ENCODE data around the gene GTF2A2.
"Not testable (repeated sequence)": the region's sequence is repeated elsewhere in the genome, so short reads cannot be mapped to it uniquely, and the experiment has no call there.

The GTF2A2 gene

DNA sequence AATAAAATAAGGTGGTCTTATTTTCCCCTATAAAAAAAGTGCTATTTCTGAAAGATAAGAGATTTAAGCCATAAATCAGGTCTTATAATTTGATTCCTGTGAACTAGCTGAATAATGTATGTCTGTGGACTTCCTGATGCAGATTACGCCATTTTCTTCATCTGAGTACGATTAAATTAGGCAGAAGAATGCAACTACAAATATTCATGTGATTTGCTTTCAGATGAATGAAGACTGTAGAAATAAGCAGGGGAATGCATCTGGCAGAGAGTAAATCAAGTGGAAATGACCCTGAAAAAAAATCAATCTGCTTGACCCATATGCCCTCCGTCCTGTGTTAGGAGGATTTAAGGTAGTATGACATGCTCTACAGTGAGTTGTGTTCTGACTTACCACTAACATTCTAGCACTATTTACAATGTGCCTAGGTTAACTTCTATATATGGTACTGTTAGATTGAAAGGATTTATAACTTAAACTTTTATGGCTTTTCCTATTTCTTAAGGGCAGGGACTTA, 17.1 kb upstream of the GTF2A2 start:
- DNase-seq (ENCODE audit: low spot score) = no peak

DNA sequence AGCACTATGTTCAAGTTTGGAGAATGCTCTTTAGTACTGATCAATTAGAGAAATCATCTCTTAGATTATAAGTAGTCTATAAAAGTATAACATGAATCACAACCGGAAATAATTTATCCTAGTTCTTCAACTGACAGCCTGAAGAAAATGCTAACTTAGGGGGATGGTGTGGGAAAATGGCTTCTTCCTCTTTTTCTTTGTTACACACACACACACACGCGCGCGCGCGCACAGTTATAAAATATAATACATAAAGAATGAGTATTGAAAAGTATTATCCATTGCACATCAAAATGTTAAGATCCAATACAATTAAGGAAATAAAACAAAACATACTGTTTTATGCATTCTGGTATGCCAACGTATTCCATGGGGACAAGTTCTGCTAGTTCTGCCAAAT, 11.2 kb upstream of the GTF2A2 start:
- DNase-seq (ENCODE audit: low spot score) = no peak

DNA sequence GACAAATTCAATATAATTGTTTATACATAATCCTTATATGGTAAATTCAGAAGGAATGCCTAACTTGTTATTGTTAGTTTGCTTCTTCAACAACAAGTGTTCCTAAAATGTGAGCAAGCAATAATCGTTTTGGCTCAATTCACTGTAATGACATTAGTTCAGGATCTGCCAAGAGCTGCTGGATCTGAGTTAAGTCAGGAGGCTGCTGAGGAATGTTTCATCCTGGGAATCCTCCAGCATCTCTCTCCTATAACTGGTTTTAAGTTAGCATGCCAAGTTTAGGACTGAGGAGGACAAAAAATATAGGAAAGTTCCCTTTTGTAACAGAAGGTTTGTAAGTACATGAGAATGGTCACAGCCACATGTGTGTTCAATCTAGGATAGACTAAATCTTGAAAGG, 4.9 kb upstream of the GTF2A2 start:
- DNase-seq (ENCODE audit: low spot score) = no peak

DNA sequence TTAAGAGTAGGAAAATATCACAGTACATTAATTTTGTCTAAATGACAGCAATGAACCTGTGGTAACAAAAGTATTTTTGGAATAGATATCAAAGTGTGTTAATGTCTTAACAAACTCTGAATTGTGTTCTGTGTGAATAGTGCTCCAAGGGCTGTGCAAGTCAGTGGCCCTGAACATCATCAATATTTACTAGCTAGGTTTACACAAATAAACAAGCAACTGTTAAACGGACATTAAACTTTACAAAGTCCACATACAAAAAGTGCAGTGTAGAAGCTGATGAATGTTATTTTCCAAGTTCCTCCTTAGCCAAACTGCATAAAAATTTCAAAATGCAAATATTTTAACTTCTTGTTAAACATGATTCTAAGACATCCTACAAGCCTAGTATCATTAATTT, 2.1 kb upstream of the GTF2A2 start:
- no peak for DNase-seq (ENCODE audit: low spot score)

DNA sequence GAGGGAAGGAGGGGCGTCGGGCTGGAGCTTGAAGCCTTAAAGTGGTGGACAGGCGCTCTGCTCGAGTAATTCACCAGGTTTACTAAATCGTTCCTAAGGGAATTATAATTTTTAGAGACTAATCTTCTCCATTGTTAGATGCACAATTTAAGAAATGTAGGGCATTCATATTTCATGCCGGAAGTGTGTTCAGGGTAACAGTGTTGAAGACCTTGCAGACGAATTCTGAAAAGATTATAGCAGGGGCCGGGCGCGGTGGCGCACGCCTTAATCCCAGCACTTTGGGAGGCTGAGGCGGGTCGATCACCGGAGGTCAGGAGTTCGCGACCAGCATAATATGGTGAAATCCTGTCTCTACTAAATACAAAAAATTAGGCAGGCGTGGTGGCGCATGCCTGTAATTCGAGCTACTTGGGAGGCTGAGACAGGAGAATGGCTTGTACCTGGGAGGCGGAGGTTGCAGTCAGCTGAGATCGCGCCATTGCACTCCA, 365 bp upstream of the GTF2A2 start:
- no peak for DNase-seq (ENCODE audit: low spot score)

DNA sequence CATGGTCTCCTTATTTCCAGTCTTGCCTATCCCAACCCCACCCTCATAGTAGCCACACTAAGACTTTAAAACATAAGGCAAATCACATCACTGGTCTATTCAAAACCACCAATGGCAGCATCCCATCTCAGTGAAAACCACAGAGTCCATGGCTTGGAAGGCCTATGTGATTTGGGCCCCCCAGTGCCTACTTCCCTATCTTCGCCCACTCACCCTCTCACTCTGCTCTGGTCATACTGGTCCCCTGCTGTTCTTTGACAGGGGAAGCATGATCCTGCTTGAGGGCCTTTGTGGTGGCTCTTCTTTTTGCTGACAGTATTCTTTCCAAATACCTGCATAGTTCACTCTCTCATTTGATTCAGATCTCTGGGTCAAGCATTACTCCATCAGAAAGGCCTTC, 3.3 kb downstream of the GTF2A2 start:
- DNase-seq (ENCODE audit: low spot score) = no peak

DNA sequence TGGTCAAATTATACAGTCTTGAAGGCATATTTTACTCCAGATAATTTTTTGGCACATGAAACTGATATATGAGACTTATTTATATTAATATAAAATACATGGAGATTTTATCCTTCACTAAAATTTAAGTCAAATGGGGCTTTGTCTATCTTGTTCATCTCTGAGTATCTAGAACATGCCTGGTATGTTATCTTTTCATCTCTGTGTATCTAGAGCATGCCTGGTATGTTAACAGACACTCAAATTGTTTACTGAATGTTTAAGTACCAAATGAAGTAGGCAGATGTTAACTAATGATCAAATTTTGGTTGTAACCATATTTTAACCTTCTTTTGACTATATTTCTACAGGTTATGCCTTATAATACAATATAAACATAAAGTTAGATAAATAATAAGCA, 7.7 kb downstream of the GTF2A2 start:
- DNase-seq (ENCODE audit: low spot score) = no peak

DNA sequence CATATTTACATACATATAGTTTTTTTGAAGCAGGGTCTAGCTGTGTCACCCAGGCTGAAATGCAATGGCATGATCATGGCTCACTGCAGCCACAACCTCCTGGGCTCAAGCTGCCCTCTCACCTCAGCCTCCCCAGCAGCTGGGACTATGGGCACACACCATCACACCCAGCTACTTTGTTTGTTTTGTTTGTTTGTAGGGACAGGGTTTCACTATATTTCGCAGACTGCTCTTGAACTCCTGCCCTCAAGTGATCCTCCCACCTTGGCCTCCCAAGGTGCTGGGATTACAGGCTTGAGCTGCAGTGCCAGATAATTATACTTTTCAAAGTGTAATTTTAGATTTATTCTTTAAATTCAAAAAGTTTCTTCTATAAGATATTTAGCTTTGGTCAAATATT, 10.2 kb downstream of the GTF2A2 start:
- DNase-seq (ENCODE audit: low spot score) = no peak

DNA sequence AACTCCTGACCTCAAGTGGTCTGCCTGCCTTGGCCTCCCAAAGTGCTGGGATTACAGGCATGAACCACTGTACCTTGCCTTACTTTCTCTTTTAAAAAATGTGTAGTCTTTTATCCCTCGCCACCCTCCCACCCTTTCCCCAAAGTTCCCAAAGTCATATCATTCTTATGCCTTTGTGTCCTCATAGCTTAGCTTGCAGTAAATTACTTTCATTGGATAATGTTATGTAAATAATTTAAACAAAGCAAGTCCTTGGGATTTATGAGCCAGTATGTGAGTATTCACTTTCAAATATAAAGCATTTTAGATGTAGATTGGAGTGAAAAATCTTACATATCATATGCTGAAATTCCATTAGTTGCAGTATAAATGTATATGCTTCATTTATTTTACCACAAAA, 11.0 kb downstream of the GTF2A2 start:
- no peak for DNase-seq (ENCODE audit: low spot score)

DNA sequence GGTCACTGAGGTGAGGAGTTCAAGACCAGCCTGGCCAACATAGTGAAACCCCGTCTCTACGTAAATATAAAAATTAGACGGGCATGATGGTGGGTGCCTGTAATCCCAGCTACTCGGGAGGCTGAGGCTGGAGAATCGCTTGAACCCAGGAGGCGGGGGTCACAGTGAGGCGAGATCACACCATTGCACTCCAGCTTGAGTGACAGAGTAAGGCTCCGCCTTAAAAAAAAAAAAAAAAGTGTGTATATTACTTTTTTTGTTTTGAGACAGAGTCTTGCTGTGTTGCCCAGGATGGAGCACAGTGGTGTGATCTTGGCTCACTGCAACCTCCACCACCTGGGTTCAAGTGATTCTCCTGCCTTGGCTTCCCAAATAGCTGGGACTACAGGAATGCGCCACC, 11.5 kb downstream of the GTF2A2 start:
- not testable (repeated sequence) for DNase-seq (ENCODE audit: low spot score)

DNA sequence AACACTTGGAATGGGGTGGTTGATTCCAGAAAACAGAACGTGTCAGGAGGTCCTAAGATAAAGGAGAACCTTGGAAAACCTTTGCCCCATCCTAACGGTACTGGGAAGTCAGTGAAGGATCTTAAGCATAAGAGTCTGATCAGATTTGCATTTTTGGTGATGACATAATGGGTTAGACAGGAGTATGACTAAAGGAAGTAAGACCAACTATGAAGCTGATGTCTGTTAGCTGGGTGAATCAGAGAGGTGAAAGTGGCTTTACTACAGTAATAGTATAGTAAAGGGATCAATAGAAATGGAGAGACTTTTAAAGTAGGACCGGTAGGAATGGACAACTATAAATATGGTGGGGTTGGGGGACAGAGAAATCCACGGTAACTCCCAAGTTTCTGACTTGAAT, 12.6 kb downstream of the GTF2A2 start:
- peak; percentile 62 for DNase-seq (ENCODE audit: low spot score)

DNA sequence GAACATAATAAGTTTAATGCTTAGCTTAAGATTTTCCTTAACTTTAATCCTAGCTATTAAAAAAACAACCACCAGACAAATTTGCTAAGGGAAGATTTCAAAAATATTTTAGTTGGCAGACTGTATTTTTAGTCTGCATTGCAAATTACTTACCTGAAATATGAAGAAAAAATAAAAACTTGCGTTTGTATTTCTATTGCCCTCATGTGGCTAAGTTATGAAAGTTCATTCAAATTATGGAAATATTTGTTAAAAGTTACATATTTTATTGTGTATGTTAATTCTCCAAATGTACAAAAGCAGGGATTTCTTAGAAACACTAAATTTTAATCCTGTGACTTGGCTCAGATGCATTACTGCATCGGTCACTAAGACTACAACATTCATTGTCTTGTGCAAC, 15.0 kb downstream of the GTF2A2 start:
- no peak for DNase-seq (ENCODE audit: low spot score)

DNA sequence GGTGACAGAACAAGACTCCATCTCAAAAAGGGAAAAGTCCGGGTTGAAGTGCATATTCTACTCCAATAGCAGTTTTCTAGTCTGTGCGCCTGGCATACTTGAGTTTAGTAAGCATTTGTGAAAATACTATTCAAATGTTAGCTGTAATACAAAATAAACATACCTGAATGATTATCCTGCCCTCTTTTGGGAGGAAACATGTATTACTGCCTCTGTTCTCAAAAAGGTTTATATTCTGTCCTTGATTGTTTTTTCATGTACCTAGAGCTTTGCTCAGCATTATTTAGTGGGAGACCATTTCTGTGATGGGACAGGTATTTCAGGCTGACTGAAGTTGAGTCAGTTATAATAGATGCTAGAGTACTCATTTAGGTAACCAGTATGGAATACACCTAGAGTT, 19.8 kb downstream of the GTF2A2 start:
- not testable (repeated sequence) for DNase-seq (ENCODE audit: low spot score)

DNA sequence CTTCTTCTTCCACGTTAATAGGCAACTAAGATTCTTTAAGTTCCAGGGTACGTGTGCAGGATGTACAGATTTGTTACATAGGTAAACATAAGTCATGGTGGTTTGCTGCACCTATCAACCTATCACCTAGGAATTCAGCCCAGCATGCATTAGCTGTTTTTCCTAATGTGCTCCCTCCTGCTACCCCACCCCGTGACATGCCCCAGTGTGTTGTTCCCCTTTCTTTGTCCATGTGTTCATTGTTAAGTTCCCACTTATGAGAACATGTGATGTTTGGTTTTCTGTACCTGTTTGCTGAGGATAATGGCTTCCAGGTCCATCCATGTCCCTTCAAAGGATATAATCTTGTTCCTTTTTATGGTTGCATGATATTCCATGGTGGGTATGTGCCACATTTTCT, 21.1 kb downstream of the GTF2A2 start:
- no peak for DNase-seq (ENCODE audit: low spot score)

DNA sequence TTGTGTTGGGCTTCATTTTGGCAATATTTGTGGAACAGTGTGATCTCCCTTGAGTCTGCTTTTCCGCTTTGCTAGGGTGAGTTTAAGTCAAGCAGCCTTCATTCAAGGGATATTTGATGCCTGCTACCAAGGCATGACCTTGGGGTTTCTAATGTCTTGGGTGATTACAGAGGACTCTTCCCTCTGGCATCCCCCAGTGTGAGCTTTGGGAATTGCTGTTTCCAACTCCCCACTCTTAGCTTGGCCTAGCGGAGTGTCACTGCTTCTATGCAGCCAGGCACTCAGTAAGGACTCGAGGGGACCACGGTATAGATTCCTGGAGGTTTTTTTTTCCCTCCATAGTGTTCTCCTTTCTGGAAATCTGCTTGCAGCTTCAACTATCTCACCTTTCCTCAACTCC, 24.6 kb downstream of the GTF2A2 start:
- DNase-seq (ENCODE audit: low spot score) = no peak

DNA sequence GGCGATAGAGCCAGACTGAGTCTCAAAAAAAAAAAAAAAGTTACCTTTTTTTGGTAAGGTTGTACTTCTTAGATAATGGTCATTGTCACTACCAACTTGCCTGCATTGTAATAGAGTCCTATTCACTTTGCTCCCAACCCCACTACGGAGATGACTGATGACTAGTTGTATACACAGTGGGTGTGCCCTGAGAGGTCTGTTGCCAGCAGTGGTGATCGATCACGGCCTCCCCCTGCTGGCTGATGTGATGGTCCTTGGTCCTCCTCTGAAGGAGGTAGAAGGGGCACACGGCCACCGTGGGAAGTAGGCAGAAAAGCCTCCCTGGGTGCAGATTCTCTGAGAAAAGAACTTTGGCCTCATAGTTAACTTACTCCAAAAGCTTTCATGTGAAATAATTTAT, 35.0 kb downstream of the GTF2A2 start:
- peak; percentile 62 for DNase-seq (ENCODE audit: low spot score)

DNA sequence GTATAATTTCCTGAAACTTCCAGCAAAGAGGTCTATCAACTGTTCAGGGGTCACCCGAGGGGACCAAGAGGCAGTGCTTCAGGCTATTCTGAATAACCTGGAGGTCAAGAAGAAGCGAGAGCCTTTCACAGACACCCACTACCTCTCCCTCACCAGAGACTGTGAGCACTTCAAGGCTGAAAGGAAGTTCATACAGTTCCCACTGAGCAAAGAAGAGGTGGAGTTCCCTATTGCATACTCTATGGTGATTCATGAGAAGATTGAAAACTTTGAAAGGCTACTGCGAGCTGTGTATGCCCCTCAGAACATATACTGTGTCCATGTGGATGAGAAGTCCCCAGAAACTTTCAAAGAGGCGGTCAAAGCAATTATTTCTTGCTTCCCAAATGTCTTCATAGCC, 38.9 kb downstream of the GTF2A2 start:
- DNase-seq (ENCODE audit: low spot score) = no peak

DNA sequence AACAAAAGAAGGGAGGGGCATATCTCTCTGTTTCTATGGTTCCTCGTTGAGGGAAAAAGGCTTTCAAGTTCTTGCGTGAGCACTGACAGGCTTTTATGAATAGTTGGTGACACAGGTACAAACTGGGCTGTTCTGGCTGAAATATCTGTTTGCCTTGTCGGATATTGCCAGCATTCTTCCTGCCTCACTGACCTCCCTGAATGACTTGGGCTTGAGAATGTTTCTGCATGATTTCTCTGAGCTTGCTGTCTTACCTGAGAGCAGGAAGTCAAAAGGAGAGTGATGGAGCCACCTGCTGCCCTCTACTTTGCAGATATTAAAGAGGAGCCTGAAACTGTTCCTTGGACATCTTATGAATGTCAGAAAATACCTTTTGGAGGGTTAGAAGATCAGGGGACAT, 40.9 kb downstream of the GTF2A2 start:
- DNase-seq (ENCODE audit: low spot score) = peak; percentile 93

DNA sequence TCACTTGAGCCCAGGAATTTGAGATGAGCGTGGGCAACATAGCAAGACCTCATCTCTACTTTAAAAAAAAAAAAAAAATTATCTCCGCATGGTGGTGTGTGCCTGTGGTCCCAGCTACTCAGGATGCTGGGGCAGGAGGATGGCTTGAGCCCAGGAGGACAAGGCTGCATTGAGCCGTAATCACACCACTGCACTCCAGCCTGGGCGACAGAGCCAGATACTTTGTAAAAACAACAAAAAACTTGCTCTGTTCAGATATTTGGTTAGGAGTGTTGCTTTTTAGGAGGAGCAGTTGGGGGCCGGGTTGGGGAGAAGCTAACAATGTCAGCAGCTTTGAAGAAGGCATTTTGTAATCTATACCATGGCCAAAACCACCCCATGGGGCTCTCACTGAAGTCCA, 41.7 kb downstream of the GTF2A2 start:
- no peak for DNase-seq (ENCODE audit: low spot score)

DNA sequence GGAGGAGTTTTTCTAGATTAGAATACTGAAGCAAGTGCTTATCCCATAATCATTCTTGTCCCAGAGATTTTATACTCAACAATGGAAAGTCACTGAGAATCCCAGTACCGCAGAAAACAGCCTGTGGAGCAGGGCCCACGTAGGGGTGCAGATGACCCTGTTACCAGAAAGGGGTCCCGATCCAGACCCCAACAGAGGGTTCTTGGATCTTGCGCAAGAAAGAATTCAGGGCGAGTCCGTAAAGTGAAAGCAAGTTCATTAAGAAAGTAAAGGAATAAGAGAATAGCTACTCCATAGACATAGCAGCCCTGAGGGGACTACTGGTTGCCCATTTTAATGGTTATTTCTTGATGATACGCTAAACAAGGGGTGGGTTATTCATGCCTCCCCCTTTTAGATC, 43.2 kb downstream of the GTF2A2 start:
- no peak for DNase-seq (ENCODE audit: low spot score)

DNA sequence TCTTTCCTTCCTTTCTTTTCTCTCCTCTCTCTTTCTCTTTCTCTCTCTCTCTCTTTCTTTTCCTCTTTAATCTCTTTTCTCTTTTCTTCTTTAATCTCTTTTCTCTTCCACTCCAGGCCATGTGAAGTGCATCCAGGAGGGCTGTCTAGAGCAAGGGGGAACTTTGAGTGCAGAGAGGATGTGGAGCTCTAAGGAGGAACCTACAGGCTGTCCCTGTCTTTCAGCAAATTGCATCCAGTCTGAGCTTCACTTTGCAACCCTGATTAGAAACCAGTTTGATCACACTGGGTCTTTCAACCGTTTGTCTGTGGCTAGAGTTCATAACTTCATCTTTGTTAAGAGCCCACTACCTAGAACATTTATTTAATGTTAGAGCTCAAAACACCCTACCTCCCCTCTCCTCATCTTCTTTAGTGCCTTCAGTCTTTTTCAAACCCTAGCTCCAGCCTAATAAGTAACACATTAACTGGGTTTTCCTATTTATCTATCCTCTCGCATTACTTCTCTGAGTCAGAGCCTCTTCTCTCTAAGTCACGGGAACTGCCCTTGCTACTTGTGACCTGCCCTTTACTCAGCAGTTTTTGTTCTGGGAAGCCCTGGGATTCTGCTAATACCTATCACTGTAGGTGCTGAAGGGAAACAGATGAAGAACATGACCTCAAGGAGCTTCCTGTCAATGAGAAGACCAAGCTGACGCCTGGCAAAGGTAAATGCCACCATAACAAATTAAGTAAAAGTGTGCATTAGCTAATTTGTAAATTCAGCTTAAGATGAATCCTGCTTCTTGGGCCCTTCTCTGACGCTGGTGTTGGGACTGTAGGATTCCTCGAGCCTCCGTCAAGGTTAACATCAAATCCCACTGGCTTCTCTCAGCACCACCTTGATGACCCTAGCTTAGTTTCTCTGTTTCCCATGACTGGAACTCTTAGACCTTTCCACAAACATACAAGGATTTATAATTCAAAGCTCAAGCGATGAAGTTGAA, 45.7 kb downstream of the GTF2A2 start, which contains the start of gene GCNT3:
GCNT3 (plus strand) TSS at position 508 of the 985 bp plus-strand sequence. CDS start 6,456 bp downstream, outside the sequence.
- peak; percentile 96 for DNase-seq (ENCODE audit: low spot score)

DNA sequence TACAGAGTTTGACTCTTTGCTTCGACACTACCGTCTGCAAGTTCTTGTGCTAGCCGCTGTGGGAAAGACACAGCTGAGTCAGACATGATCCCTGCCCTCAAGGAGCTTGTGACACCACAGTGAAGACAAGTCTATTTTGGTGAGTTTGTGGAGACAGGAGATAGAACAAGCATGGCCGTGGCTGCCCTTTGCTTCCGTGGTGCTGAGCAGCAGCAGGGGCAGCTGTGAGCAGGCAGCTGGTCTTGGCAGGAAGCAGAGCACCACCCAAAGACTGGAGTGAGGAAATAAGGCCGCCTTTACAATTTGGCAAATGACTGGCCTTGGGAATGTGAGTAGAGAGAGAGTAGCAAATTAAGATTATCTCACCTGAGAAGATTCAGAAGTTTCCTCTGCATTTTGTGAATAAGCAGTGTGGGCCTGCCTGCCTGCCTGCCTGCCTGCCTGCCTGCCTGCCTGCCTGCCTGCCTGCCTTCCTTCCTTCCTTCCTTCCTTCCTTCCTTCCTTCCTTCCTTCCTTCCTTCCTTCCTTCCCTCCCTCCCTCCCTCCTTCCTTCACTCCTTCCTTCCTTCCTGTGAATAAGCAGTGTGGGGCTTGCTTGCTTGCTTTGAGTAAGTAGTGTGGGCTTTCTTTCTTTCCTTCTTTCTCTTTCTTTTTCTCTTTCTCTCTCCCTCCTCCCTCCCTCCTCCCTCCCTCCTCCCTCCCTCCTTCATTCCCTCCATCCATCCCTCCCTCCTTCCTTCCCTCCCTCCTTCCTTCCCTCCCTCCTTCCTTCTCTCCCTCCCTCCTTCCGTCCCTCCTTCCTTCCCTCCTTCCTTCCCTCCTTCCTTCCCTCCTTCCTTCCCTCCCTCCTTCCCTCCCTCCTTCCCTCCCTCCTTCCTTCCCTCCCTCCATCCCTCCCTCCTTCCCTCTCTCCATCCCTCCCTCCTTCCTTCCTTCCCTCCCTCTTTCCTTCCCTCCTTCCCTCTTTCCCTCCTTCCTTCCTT, 47.3 kb downstream of the GTF2A2 start:
- no peak for DNase-seq (ENCODE audit: low spot score)
